Ovary (tissue), 9 donors: ENCODE measurements around the gene JPT2. TPM values are rescaled to one million over a fixed set of nuclear protein-coding genes. Genes with fewer than 3 reads are reported as not detected.
"Not testable (repeated sequence)": the region's sequence is repeated elsewhere in the genome, so short reads cannot be mapped to it uniquely, and the experiment has no call there.

Experiments used
- DNase-seq, 5 donors: peaks; one replicate each; pipeline ENCODE4 v3.0.0-alpha.2; 2019 to 2020
- H3K27ac ChIP-seq, 2 donors: fragments of 200-600 bp; one replicate each; pipeline versions ENCODE4 v1.5.1 to v1.8.0; 2019 to 2022
- H3K27me3 ChIP-seq: fragments of 200-600 bp; one replicate; pipeline ENCODE4 v1.8.0; 2022
- H3K36me3 ChIP-seq: fragments of 200-600 bp; sonication (generic); one replicate; pipeline ENCODE4 v1.5.1; 2019
- H3K4me1 ChIP-seq: one replicate; pipeline ENCODE4 v1.8.1; 2013; ENCODE audit warnings: mild to moderate bottlenecking, moderate library complexity; ENCODE audit not compliant: insufficient read depth
- H3K4me3 ChIP-seq: fragments of 200-600 bp; sonication (generic); one replicate; pipeline ENCODE4 v1.5.1; 2017
- H3K9me3 ChIP-seq, 2 donors: fragments of 200-600 bp in 1 of 2; sonication (generic) in 1 of 2; one replicate each; pipeline versions ENCODE4 v1.5.1 to v1.8.1; 2013 to 2019; ENCODE audit warnings: mild to moderate bottlenecking in 1 of 2, moderate library complexity in 1 of 2
- EP300 ChIP-seq: sonication (generic); formaldehyde crosslinking; IDR thresholded peaks from one replicate; pipeline ENCODE4 v1.6.1; 2017; ENCODE audit warnings: antibody characterized with exemption
- POLR2A ChIP-seq: fragments of 450-650 bp; IDR thresholded peaks from one replicate; pipeline ENCODE4 v1.6.1; 2017; ENCODE audit warnings: antibody characterized with exemption, mild to moderate bottlenecking, moderate library complexity
- WGBS, 3 donors: extraction: QIAGEN DNeasy Blood & Tissue Kit in 1 of 3; methylation state at CpG; one replicate each; pipeline versions ENCODE4 v1.1.5 to v1.1.7; 2013 to 2017; 5-methylcytosine and 5-hydroxymethylcytosine counted together
- intact Hi-C, 4 donors: fragments of 100-400 bp; cut with DNase I; formaldehyde crosslinking; loops; one replicate each; pipeline versions ENCODE4 v1.11.0 to v1.15.1; 2022 to 2023
- polyA plus RNA-seq, 2 donors: library from polyadenylated mRNA; stranded (reverse); fragments of 200-250 nt in 1 of 2; fragments of 350-450 nt in 1 of 2; fragmentation: Illumina TruSeq in 1 of 2; extraction: RNeasy Lipid Tissue Mini Kit (QIAGEN cat#74804) in 1 of 2; gene quantifications; one replicate each; pipeline ENCODE4 v1.2.3, GENCODE V29; 2013 to 2014
- total RNA-seq, 7 donors: library from RNA; depleted of rRNA in 2 of 7; stranded (reverse); fragments of >200 nt in 2 of 7; fragmentation: NEBNext Ultra II Directional in 3 of 7; extraction: Animal tissue kit (Norgen Biotek cat#: 25700) in 3 of 7; gene quantifications; one replicate each; pipeline versions ENCODE4 v1.1.0 to v1.2.4, GENCODE V29; 2016 to 2023
- TF ChIP-seq, protein P1 (sequence below), 3 donors: fragments of 450-650 bp in 2 of 3; fragments of 200-600 bp in 1 of 3; IDR thresholded peaks; one replicate each; pipeline versions ENCODE4 v1.5.1 to v1.8.0; 2016 to 2022; ENCODE audit warnings: antibody characterized with exemption in 3 of 3, mild to moderate bottlenecking in 1 of 3
- donor health status: DM: no; HTN: no; CAD: no; lungs with moderate emphysema.
- donor health status: DM: no; HTN: no; CAD: no.
- donor health status: Bipolar disorder and iron deficiency.
- donor health status: DM: yes; HTN: yes; CAD: no.
- donor health status: DM: no; HTN: no; CAD: no.
- donor health status: DM: yes; HTN: yes; CAD: no.

Gene JPT2
- total and polyA plus RNA-seq, 9 donors: 14.4 to 51.8 (median 44.1) TPM

DNA sequence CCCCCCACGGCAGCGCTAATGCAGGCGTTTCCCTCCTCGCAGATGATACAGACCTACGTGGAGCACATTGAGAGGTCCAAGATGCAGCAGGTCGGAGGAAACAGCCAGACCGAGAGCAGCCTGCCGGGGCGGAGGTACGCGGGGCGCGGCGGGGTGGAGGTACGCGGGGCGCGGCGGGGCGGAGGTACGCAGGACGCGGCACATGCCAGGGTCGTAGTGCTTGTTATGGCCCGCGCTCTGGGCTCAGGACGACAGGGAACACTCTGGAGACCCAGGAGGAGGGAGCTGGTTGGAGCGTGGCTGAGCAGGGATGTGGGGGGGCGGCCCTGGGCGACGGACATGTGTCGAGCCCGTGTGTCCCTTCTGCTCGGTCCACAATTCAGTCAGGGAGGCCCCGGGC lies 51.4 kb downstream of the JPT2 start:
- Histone ChIP-seq H3K4me1 (no peaks in the 10 kb centered on the region), H3K27ac (no peak overlapping the region), H3K9me3 (no peaks in the 10 kb centered on the region), H3K4me3 (no peak overlapping the region), H3K36me3 (no peaks in the 10 kb centered on the region), H3K27me3 (no peaks in the 10 kb centered on the region)
- WGBS, 3 donors: 90 to 94% (median 92%) methylated on average over 35 of the region's 35 CpGs
- no peak for TF ChIP-seq POLR2A
- no peak for TF ChIP-seq EP300
- TF ChIP-seq, protein P1, sequence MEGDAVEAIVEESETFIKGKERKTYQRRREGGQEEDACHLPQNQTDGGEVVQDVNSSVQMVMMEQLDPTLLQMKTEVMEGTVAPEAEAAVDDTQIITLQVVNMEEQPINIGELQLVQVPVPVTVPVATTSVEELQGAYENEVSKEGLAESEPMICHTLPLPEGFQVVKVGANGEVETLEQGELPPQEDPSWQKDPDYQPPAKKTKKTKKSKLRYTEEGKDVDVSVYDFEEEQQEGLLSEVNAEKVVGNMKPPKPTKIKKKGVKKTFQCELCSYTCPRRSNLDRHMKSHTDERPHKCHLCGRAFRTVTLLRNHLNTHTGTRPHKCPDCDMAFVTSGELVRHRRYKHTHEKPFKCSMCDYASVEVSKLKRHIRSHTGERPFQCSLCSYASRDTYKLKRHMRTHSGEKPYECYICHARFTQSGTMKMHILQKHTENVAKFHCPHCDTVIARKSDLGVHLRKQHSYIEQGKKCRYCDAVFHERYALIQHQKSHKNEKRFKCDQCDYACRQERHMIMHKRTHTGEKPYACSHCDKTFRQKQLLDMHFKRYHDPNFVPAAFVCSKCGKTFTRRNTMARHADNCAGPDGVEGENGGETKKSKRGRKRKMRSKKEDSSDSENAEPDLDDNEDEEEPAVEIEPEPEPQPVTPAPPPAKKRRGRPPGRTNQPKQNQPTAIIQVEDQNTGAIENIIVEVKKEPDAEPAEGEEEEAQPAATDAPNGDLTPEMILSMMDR (IDR thresholded peaks at IDR 0.05): no peak
- intact Hi-C loops: no loop called here
- no peak for DNase-seq

DNA sequence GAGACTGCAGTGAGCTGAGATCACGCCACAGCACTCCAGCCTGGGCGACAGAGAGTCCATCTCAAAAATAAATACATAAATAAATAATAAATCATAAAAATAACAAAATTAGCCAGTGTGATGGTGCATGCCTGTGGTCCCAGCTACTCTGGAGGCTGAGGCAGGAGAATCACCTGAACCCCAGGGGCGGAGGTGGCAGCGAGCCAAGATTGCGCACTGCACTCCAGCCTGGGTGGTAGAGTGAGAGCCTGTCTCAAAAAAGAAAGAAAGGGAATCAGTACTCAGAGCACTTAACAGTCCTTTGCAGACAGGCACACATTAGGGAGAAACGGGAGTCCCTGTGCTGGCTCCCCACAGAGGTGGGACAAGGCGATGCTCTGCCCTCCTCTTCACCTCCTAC lies 53.0 kb downstream of the JPT2 start:
- no peak overlapping the region for H3K27ac ChIP-seq
- H3K9me3 ChIP-seq: no peaks in the 10 kb centered on the region
- intact Hi-C loops: no loop called here
- no peaks in the 10 kb centered on the region for H3K27me3 ChIP-seq
- no peaks in the 10 kb centered on the region for H3K36me3 ChIP-seq
- no peak overlapping the region for H3K4me3 ChIP-seq
- DNase-seq: no peak
- 90 to 95% (median 91%) methylated on average over 7 of the region's 7 CpGs for WGBS, 3 donors
- TF ChIP-seq POLR2A (no peak), EP300 (no peak)
- TF ChIP-seq, protein P1 (IDR thresholded peaks at IDR 0.05): no peak
- H3K4me1 ChIP-seq: no peaks in the 10 kb centered on the region

DNA sequence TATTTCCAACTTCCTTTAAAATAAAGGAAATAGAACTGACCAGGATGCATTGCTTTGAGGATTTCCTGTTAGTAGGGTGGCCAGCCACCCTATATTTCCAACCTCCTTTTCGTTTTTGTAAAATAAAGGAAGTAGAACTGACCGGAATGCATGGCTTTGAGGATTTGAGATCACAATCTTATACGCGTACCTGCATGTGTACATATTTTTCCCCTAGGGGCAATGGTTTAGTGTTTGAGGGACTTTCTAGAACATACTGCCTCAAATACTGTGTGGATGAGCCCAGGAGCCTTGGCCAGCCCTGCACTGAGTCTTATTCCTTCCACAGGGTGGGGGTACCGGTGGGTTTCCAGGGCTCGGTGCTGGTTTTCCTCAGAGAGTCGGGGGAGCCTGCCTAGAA lies 53.5 kb downstream of the JPT2 start:
- DNase-seq: no peak
- intact Hi-C loops: no loop called here
- Histone ChIP-seq H3K27ac (no peak overlapping the region), H3K27me3 (no peaks in the 10 kb centered on the region), H3K9me3 (no peaks in the 10 kb centered on the region), H3K36me3 (no peaks in the 10 kb centered on the region), H3K4me1 (no peaks in the 10 kb centered on the region), H3K4me3 (no peak overlapping the region)
- WGBS, 3 donors: 77 to 89% (median 79%) methylated on average over 6 to 7 of the region's 7 CpGs
- TF ChIP-seq POLR2A: no peak
- TF ChIP-seq, protein P1 (IDR thresholded peaks at IDR 0.05): no peak
- no peak for TF ChIP-seq EP300

DNA sequence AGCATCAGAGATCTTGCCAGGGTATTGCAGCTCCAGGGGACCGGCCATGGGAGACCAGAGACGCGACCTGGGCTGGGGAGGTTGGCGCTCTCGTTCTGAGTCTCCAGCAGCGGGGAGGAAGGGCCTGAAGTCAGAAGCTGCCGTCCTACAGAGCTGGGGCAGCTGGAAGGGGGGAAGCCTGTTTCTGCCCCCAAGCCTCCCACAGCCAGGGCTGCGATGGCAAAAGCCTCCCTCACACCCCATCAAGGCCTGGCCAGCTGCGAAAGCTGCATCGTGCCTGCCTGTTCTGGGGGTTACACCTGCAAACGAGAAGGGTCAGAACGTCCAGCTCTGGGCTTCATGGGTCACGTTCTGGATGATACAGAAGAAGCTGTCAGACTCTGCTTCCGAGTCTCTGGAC lies 54.0 kb downstream of the JPT2 start:
- no peaks in the 10 kb centered on the region for H3K36me3 ChIP-seq
- no peaks in the 10 kb centered on the region for H3K9me3 ChIP-seq
- H3K4me1 ChIP-seq: no peaks in the 10 kb centered on the region
- intact Hi-C loops: no loop called here
- TF ChIP-seq, protein P1 (IDR thresholded peaks at IDR 0.05): no peak
- no peak for TF ChIP-seq POLR2A
- no peak for TF ChIP-seq EP300
- H3K27me3 ChIP-seq: no peaks in the 10 kb centered on the region
- no peak for DNase-seq
- H3K27ac ChIP-seq: no peak overlapping the region
- 76 to 86% (median 81%) methylated on average over 14 of the region's 14 CpGs for WGBS, 3 donors
- no peak overlapping the region for H3K4me3 ChIP-seq

DNA sequence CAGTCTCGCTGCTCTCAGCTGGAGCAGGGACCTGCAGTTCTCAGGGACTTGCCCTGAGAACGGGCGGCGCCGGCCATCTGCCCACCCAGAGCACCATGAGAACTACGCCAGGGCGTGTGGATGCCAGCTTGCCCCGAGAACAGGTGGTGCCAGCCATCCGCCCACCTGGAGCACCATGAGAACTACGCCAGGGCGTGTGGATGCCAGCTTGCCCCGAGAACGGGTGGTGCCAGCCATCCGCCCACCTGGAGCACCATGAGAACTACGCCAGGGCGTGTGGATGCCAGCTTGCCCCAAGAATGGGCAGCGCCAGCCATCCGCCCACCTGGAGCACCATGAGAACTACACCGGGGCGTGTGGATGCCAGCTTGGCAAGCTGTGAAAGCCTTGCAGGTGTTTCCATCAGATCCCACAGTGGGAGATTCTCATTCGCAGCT lies 54.5 kb downstream of the JPT2 start:
- DNase-seq, H3K27me3 ChIP-seq, H3K36me3 ChIP-seq, H3K9me3 ChIP-seq, intact Hi-C loops, H3K27ac ChIP-seq, H3K4me3 ChIP-seq, H3K4me1 ChIP-seq: not testable (repeated sequence)
- WGBS, 3 donors: 88 to 91% (median 89%) methylated on average over 21 of the region's 21 CpGs
